ENCODE results near the gene HAND1. TPM values are rescaled to one million over a fixed set of nuclear protein-coding genes. Genes with fewer than 3 reads are reported as not detected.

Gene HAND1
- total and polyA plus RNA-seq, 7 experiments from 2014 or later = not detected

DNA sequence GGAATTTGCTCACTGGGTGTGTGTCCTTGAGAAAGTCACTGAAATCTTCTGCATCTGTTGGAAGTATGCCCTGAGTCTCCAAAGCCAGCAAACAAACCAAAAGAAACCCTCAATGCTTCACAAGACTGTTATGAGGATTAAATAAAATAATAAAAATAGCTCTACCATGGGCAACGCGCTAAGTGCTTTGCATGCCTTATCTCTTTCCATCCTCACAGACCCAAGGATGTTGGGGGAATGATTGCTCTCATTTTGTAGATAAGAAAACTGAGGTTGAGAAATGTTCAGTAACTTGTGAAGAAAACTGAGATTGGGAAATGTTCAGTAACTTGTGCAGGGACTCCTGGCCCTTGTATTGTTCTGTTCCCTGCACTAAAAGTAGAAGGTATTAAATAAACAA lies 7.9 kb downstream of the HAND1 start:
- ChIA-PET CTCF (interaction anchor here (0.7 kb wide), 1 partner anchor 9 kb away, joined by 3 read pairs; no protein-coding TSS in a partner anchor), POLR2A (no interaction called here)
- Mint-ChIP-seq H3K27me3 (peaks cover 53 to 82% (median 60%) of the 10 kb centered on the region in 5 donors), H3K9me3 (peaks cover 0 to 1% (median 0%) of the 10 kb centered on the region in 11 donors), H3K36me3 (peaks cover 0 to 6% (median 0%) of the 10 kb centered on the region in 5 donors), H3K27ac (no peak overlapping the region), H3K4me1 (peaks cover 14 to 35% (median 22%) of the 10 kb centered on the region in 7 donors), H3K4me3 (no peak overlapping the region)
- no peak for ATAC-seq
- H3K27ac ChIP-seq (ENCODE audit: low read depth, low read length) = no peak overlapping the region
- no peak for DNase-seq
- H3K27me3 ChIP-seq (ENCODE audit: control insufficient read depth in 2 of 2, insufficient read depth in 2 of 2, low read length in 2 of 2) = peaks cover 20 to 23% of the 10 kb centered on the region in 2 donors
- intact Hi-C loops (cut with micrococcal nuclease) = loop anchor here in 1 of 2 donors (10.0 kb wide), 1 partner anchor 1255 kb away; no protein-coding TSS in a partner anchor
- H3K4me1 ChIP-seq (ENCODE audit: control insufficient read depth in 2 of 2, insufficient read depth in 2 of 2, low read length in 2 of 2) = peaks cover 10 to 25% of the 10 kb centered on the region in 2 donors
- no peaks in the 10 kb centered on the region for H3K36me3 ChIP-seq (ENCODE audit: control insufficient read depth in 2 of 3, insufficient read depth in 3 of 3, low read length in 3 of 3)
- H3K9me3 ChIP-seq (ENCODE audit: control insufficient read depth in 2 of 3, low read length in 3 of 3) = no peaks in the 10 kb centered on the region
- no peak overlapping the region for H3K4me3 ChIP-seq (ENCODE audit: low read length)

DNA sequence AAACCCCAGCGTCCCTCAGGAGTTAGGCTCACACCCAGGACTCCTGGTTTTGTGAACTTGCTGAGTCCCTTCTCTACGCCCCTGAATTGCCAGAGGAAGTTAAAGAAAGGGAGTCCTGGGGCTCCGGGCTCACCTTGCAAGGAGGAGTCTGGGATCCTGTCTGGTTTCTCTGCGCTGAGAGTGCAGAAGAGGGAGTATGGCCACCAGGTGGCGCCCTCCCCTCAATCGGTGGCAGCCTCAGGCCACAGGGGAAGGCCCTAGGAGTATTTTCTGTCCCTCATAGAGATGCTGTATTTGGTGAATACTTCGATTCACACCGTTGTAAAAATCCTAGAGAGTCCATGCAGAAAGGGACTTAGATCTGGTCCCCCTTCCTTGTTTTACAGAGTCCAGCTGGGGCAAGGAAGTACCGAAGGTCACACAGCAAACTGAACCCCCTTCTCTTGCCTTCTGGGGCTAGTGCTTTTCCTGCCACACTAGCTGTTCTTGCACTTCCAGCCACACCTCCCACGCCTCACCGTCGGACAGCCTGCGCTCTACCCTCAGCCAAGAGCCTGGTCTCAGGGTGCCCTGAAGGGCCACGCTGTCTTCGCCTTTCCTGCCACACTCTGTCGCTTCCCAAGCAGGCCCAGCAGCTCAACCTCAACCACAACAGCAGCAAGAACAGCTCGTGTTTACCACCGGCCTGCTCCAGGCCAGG lies 10.2 kb downstream of the HAND1 start:
- no peaks in the 10 kb centered on the region for H3K9me3 ChIP-seq (ENCODE audit: control insufficient read depth in 2 of 3, low read length in 3 of 3)
- peaks cover 0 to 5% of the 10 kb centered on the region in 2 donors for H3K4me1 ChIP-seq (ENCODE audit: control insufficient read depth in 2 of 2, insufficient read depth in 2 of 2, low read length in 2 of 2)
- no peaks in the 10 kb centered on the region for H3K36me3 Mint-ChIP-seq
- H3K4me3 ChIP-seq (ENCODE audit: low read length) = no peak overlapping the region
- DNase-seq (peak; percentile 20 to 81 (median 57)), ATAC-seq (peak; percentile 88)
- no peak overlapping the region for H3K4me3 Mint-ChIP-seq
- no peaks in the 10 kb centered on the region for H3K36me3 ChIP-seq (ENCODE audit: control insufficient read depth in 2 of 3, insufficient read depth in 3 of 3, low read length in 3 of 3)
- POLR2A ChIA-PET = no interaction called here
- H3K4me1 Mint-ChIP-seq = peaks cover 0 to 14% (median 3%) of the 10 kb centered on the region in 7 donors
- H3K27me3 Mint-ChIP-seq = peaks cover 30 to 60% (median 40%) of the 10 kb centered on the region in 5 donors
- no peak overlapping the region for H3K27ac ChIP-seq (ENCODE audit: low read depth, low read length)
- H3K27me3 ChIP-seq (ENCODE audit: control insufficient read depth in 2 of 2, insufficient read depth in 2 of 2, low read length in 2 of 2) = peaks cover under 1 to 13% of the 10 kb centered on the region in 2 donors
- H3K27ac Mint-ChIP-seq = peak overlapping the region in 1 of 9 donors; percentile 12
- CTCF ChIA-PET = interaction anchor here (0.7 to 1.5 kb wide), 7 partner anchors 9 to 471 kb away, joined by 3 to 6 read pairs (median 3); no protein-coding TSS in a partner anchor
- no peaks in the 10 kb centered on the region for H3K9me3 Mint-ChIP-seq
- intact Hi-C loops (cut with micrococcal nuclease) = loop anchor here (1.0 to 5.0 kb wide), 6 partner anchors 142 to 496 kb away; no protein-coding TSS in a partner anchor

DNA sequence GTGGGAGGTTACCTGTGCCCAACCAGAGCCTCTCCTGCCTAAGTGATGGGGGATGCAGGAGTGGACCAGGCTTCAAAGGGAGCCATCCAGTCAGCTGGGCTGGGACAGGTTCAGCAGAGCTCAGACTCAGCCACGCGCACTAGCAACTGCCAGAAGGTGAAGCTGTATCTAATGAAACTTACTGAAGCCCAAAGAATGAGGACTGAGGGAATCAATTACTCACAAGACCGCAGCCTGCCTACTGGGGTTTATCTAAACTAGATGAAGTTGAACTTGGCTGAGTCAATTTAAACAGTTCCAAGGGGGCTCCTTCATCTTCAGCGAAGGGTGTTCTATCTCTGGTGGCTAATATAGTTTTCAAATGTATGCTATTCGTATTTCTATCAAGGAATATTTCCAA lies 11.4 kb downstream of the HAND1 start:
- Histone ChIP-seq H3K27me3 (ENCODE audit: control insufficient read depth in 2 of 2, insufficient read depth in 2 of 2, low read length in 2 of 2) (peaks cover 0 to 6% of the 10 kb centered on the region in 2 donors), H3K36me3 (ENCODE audit: control insufficient read depth in 2 of 3, insufficient read depth in 3 of 3, low read length in 3 of 3) (no peaks in the 10 kb centered on the region), H3K4me1 (ENCODE audit: control insufficient read depth in 2 of 2, insufficient read depth in 2 of 2, low read length in 2 of 2) (peaks cover 0 to 5% of the 10 kb centered on the region in 2 donors), H3K27ac (ENCODE audit: low read depth, low read length) (no peak overlapping the region), H3K4me3 (ENCODE audit: low read length) (no peak overlapping the region), H3K9me3 (ENCODE audit: control insufficient read depth in 2 of 3, low read length in 3 of 3) (no peaks in the 10 kb centered on the region)
- DNase-seq (no peak), ATAC-seq (no peak)
- Mint-ChIP-seq H3K36me3 (peaks cover 0 to 5% (median 0%) of the 10 kb centered on the region in 5 donors), H3K27ac (no peak overlapping the region), H3K27me3 (peaks cover 20 to 50% (median 29%) of the 10 kb centered on the region in 5 donors), H3K9me3 (no peaks in the 10 kb centered on the region), H3K4me3 (no peak overlapping the region), H3K4me1 (peaks cover 0 to 13% (median 0%) of the 10 kb centered on the region in 7 donors)
- ChIA-PET CTCF (interaction anchor here (0.6 to 1.4 kb wide), 5 partner anchors 8 to 436 kb away, joined by 3 to 4 read pairs (median 3); no protein-coding TSS in a partner anchor), POLR2A (no interaction called here)
- intact Hi-C loops (cut with micrococcal nuclease) = loop anchor here (1.0 to 5.0 kb wide), 6 partner anchors 144 to 494 kb away; no protein-coding TSS in a partner anchor

DNA sequence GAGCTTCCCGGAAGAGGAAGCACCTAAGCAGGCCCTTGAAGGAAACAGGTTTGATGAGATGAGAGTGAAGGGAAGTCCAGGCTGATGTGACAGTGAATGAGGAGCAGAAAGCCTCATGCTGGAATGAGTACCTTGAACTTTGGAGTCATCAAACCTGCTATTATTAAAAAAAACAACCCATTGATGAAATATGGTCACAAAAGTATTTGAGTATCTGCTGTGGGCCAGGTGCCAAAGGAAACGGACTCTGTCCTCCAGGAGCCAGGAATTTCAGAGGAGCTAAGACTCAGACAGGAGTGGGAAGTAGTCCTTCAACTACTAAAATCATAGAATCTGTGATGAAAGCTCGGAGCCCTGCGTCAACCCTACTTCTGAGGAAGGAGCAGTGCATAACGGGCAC lies 11.9 kb downstream of the HAND1 start:
- Histone ChIP-seq H3K36me3 (ENCODE audit: control insufficient read depth in 2 of 3, insufficient read depth in 3 of 3, low read length in 3 of 3) (no peaks in the 10 kb centered on the region), H3K4me1 (ENCODE audit: control insufficient read depth in 2 of 2, insufficient read depth in 2 of 2, low read length in 2 of 2) (peaks cover 0 to 2% of the 10 kb centered on the region in 2 donors), H3K27me3 (ENCODE audit: control insufficient read depth in 2 of 2, insufficient read depth in 2 of 2, low read length in 2 of 2) (peaks cover 0 to under 1% of the 10 kb centered on the region in 2 donors), H3K27ac (ENCODE audit: low read depth, low read length) (no peak overlapping the region), H3K4me3 (ENCODE audit: low read length) (no peak overlapping the region), H3K9me3 (ENCODE audit: control insufficient read depth in 2 of 3, low read length in 3 of 3) (no peaks in the 10 kb centered on the region)
- no peaks in the 10 kb centered on the region for H3K9me3 Mint-ChIP-seq
- ChIA-PET POLR2A (no interaction called here), CTCF (interaction anchor here (1.1 to 1.4 kb wide), 3 partner anchors 8 to 174 kb away, joined by 3 to 4 read pairs (median 3); no protein-coding TSS in a partner anchor)
- ATAC-seq (no peak), DNase-seq (no peak)
- H3K27ac Mint-ChIP-seq = no peak overlapping the region
- H3K27me3 Mint-ChIP-seq = peaks cover 14 to 45% (median 24%) of the 10 kb centered on the region in 5 donors
- intact Hi-C loops (cut with micrococcal nuclease) = loop anchor here (2.0 to 5.0 kb wide), 3 partner anchors 393 to 494 kb away; no protein-coding TSS in a partner anchor
- H3K4me1 Mint-ChIP-seq = peaks cover 0 to 9% (median 0%) of the 10 kb centered on the region in 7 donors
- H3K4me3 Mint-ChIP-seq = no peak overlapping the region
- peaks cover 0 to 7% (median 0%) of the 10 kb centered on the region in 5 donors for H3K36me3 Mint-ChIP-seq

DNA sequence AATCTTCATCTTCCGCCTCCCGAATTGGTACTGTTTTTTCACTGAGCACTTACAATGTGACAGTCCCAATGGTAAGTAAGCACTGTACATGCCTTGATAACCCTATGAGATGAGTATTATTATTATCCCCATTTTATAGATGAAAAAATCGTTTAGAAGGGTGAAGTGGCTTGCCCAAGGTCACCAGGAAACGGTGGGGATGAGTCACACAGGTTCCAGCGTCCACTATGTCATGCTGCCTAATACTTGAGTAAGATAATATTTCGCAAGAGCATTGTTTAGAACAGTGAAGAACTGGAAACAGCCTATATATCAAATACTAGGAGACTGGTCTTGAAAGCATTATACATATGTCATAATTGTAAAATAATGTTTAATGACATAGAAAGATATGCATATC lies 12.9 kb downstream of the HAND1 start:
- intact Hi-C loops (cut with micrococcal nuclease) = loop anchor here in 1 of 2 donors (5.0 kb wide), 2 partner anchors 393 to 493 kb away; no protein-coding TSS in a partner anchor
- Histone ChIP-seq H3K27ac (ENCODE audit: low read depth, low read length) (no peak overlapping the region), H3K4me1 (ENCODE audit: control insufficient read depth in 2 of 2, insufficient read depth in 2 of 2, low read length in 2 of 2) (no peaks in the 10 kb centered on the region), H3K9me3 (ENCODE audit: control insufficient read depth in 2 of 3, low read length in 3 of 3) (no peaks in the 10 kb centered on the region), H3K4me3 (ENCODE audit: low read length) (no peak overlapping the region), H3K27me3 (ENCODE audit: control insufficient read depth in 2 of 2, insufficient read depth in 2 of 2, low read length in 2 of 2) (no peaks in the 10 kb centered on the region), H3K36me3 (ENCODE audit: control insufficient read depth in 2 of 3, insufficient read depth in 3 of 3, low read length in 3 of 3) (no peaks in the 10 kb centered on the region)
- H3K36me3 Mint-ChIP-seq = peaks cover 0 to 16% (median 0%) of the 10 kb centered on the region in 5 donors
- H3K27me3 Mint-ChIP-seq = peaks cover 5 to 35% (median 14%) of the 10 kb centered on the region in 5 donors
- peaks cover 0 to 5% (median 0%) of the 10 kb centered on the region in 7 donors for H3K4me1 Mint-ChIP-seq
- ChIA-PET CTCF (no interaction called here), POLR2A (interaction anchor here (0.6 kb wide), 1 partner anchor 13 kb away, joined by 3 read pairs; no protein-coding TSS in a partner anchor)
- DNase-seq (no peak), ATAC-seq (peak; percentile 39)
- no peaks in the 10 kb centered on the region for H3K9me3 Mint-ChIP-seq
- H3K27ac Mint-ChIP-seq = no peak overlapping the region
- H3K4me3 Mint-ChIP-seq = no peak overlapping the region

DNA sequence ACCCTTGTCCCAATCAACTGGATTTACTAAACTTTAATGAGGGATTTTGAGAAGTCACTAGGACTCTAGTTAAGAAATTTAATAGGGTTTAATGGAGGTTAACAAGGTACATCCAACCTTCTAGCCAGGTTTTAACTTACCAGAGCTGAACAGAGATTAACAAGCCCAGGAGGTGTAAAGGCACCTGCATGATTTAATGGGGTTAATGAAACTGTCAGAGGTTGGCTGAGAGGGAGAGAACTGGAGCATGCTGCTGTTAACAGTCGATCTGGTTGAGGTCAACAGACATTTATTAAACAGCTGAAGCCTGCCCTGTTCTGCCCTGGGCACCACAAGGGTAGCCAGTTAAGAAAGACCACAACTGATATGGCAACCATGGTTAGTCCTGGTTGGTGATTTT lies 13.6 kb downstream of the HAND1 start:
- peaks cover 0 to 5% (median 0%) of the 10 kb centered on the region in 7 donors for H3K4me1 Mint-ChIP-seq
- H3K27ac Mint-ChIP-seq = no peak overlapping the region
- peaks cover 0 to 2% (median 0%) of the 10 kb centered on the region in 3 experiments for H3K36me3 ChIP-seq (ENCODE audit: control insufficient read depth in 2 of 3, insufficient read depth in 3 of 3, low read length in 3 of 3)
- no peaks in the 10 kb centered on the region for H3K27me3 ChIP-seq (ENCODE audit: control insufficient read depth in 2 of 2, insufficient read depth in 2 of 2, low read length in 2 of 2)
- H3K4me3 ChIP-seq (ENCODE audit: low read length) = no peak overlapping the region
- peaks cover 0 to 30% (median 10%) of the 10 kb centered on the region in 5 donors for H3K27me3 Mint-ChIP-seq
- no peak for ATAC-seq
- POLR2A ChIA-PET = no interaction called here
- H3K9me3 Mint-ChIP-seq = no peaks in the 10 kb centered on the region
- no peak for DNase-seq
- no peaks in the 10 kb centered on the region for H3K4me1 ChIP-seq (ENCODE audit: control insufficient read depth in 2 of 2, insufficient read depth in 2 of 2, low read length in 2 of 2)
- peaks cover 0 to 18% (median 0%) of the 10 kb centered on the region in 5 donors for H3K36me3 Mint-ChIP-seq
- H3K4me3 Mint-ChIP-seq = no peak overlapping the region
- no peak overlapping the region for H3K27ac ChIP-seq (ENCODE audit: low read depth, low read length)
- CTCF ChIA-PET = interaction anchor here (0.6 to 1.2 kb wide), 2 partner anchors 392 to 1837 kb away, joined by 3 read pairs; no protein-coding TSS in a partner anchor
- intact Hi-C loops (cut with micrococcal nuclease) = no loop called here
- H3K9me3 ChIP-seq (ENCODE audit: control insufficient read depth in 2 of 3, low read length in 3 of 3) = no peaks in the 10 kb centered on the region
